Breast epithelium (tissue), 3 donors: ENCODE data around the gene CCDC186.

ENCODE experiments used
- CTCF ChIP-seq, 3 donors: fragments of 450-650 bp; IDR thresholded peaks; one replicate each; pipeline ENCODE4 v1.5.1; 2016 to 2017; ENCODE audit warnings: antibody characterized with exemption in 3 of 3, mild to moderate bottlenecking in 3 of 3, moderate library complexity in 3 of 3
- POLR2A ChIP-seq: fragments of 450-650 bp; IDR thresholded peaks from one replicate; pipeline ENCODE4 v1.6.1; 2016; ENCODE audit warnings: antibody characterized with exemption, mild to moderate bottlenecking, moderate library complexity
- POLR2AphosphoS5 ChIP-seq, 3 donors: sonication (generic); formaldehyde crosslinking; IDR thresholded peaks; one replicate each; pipeline ENCODE4 v1.6.1; 2017; ENCODE audit warnings: antibody characterized with exemption in 3 of 3

- TF ChIP-seq POLR2AphosphoS5 (IDR thresholded peaks at IDR 0.05) (no peak), CTCF (IDR thresholded peaks at IDR 0.05) (no peak), POLR2A (no peak)
These were observed 25.2 kb upstream of the CCDC186 start for GRCh38 chr10:114199239-114199638.
